ACC112 (cell line): ENCODE results near the gene PLEK.

ENCODE experiments used
- H2AFZ ChIP-seq: fragments of 200-600 bp; sonication (generic); one replicate; pipeline ENCODE4 v1.6.0; 2017; ENCODE audit warnings: antibody characterized with exemption, low read length; ENCODE audit not compliant: unreplicated experiment
- H3K27ac ChIP-seq: fragments of 200-600 bp; sonication (generic); 2 replicates; pipeline ENCODE4 v1.5.1; 2014; ENCODE audit warnings: low read depth, mild to moderate bottlenecking, antibody characterized with exemption, low read length, moderate library complexity
- H3K27me3 ChIP-seq: fragments of 200-600 bp; sonication (generic); 2 replicates; pipeline ENCODE4 v1.6.1; 2014; ENCODE audit warnings: mild to moderate bottlenecking, antibody characterized with exemption, low read length, moderate library complexity, mixed read lengths; ENCODE audit not compliant: insufficient read depth
- H3K36me3 ChIP-seq: fragments of 200-600 bp; sonication (generic); 2 replicates; pipeline ENCODE4 v1.6.1; 2016; ENCODE audit warnings: mild to moderate bottlenecking, antibody characterized with exemption, low read length, moderate library complexity, mixed read lengths; ENCODE audit not compliant: insufficient read depth
- H3K4me1 ChIP-seq: fragments of 200-600 bp; sonication (generic); one replicate; pipeline ENCODE4 v1.6.1; 2016; ENCODE audit warnings: low read length, mixed read lengths; ENCODE audit not compliant: insufficient read depth, unreplicated experiment, control insufficient read depth
- H3K4me3 ChIP-seq: fragments of 200-600 bp; sonication (generic); 2 replicates; pipeline ENCODE4 v1.5.1; 2014; ENCODE audit warnings: mild to moderate bottlenecking, low read depth, low read length
- H3K79me2 ChIP-seq: fragments of 200-600 bp; sonication (generic); one replicate; pipeline ENCODE4 v1.6.0; 2016; ENCODE audit warnings: low read length; ENCODE audit not compliant: control insufficient read depth, unreplicated experiment, insufficient read depth

PLEK gene

DNA sequence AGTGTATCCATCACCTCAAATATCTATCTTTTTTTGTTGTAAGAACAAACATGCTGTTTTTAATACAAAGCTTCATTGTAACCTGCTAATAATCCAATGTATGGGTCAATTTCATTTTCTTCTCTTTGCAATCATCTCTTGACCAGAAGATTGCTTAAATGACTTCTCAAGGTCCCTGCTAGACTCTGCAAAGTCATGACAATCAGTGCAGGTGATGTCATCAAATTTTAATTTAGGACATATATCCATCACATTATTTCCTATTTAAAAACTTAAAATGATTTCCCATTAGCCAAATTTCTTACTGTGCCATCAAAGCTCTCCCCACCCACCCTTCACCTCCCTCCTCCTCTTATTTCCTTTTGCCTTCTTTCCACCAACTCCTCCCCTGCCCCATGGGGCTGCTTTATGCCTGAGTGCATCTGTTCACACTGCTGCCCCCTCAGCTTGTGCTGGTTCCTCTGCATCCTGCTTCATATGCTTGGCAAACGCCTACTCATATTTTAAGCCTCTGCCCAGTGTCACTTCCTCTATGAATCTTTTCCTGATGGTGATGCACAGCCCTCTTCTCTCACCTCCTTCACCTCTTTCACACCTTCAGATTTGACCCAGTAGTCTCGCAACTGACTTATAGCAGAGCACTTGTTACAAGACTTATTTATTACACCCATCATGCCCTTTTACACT, 20.3 kb downstream of the PLEK start:
- Histone ChIP-seq H3K4me3 (no peak overlapping the region), H3K36me3 (no peaks in the 10 kb centered on the region), H3K79me2 (no peaks in the 10 kb centered on the region), H3K27ac (no peak overlapping the region), H3K4me1 (no peaks in the 10 kb centered on the region), H3K27me3 (peaks cover 74% of the 10 kb centered on the region), H2AFZ (no peak overlapping the region)

DNA sequence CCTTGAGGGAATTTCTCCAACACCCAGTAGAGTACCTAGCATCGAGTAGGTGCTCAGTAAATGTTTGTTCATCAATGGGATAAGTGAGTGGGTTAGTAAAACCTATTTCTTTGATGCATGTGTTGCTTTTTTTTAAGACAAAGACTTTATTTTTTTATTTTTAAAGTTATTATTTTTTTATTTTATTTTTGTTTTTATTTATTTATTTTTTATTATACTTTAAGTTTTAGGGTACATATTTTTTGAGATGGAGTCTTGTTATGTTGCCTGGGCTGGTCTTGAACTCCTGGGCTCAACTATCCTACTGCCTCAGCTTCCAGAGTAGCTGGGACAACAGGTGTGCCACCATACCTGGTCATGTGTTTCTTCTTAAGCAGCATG, 20.8 kb downstream of the PLEK start:
- Histone ChIP-seq H3K4me1 (no peaks in the 10 kb centered on the region), H3K4me3 (no peak overlapping the region), H3K27ac (no peak overlapping the region), H2AFZ (no peak overlapping the region), H3K36me3 (no peaks in the 10 kb centered on the region), H3K27me3 (peaks cover 75% of the 10 kb centered on the region), H3K79me2 (no peaks in the 10 kb centered on the region)

DNA sequence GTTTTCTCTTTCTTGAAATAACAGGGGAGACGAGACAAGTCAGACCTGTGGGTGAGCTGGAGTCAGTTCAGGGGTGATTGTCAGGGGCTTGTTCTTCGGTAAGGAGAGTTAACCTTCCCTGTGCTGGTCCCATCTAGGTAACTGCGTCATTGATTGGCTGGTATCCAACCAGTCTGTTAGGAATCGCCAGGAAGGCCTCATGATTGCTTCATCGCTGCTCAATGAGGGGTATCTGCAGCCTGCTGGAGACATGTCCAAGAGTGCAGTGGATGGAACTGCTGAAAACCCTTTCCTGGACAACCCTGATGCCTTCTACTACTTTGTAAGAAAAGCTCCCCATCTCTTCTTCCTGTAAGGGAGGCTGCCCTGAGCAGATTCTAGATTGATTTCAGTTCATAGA, 21.3 kb downstream of the PLEK start:
- H3K27me3 ChIP-seq, result peaks cover 75% of the 10 kb centered on the region
- no peaks in the 10 kb centered on the region for H3K4me1 ChIP-seq
- H3K4me3 ChIP-seq, result no peak overlapping the region
- H3K27ac ChIP-seq, result no peak overlapping the region
- no peak overlapping the region for H2AFZ ChIP-seq
- no peaks in the 10 kb centered on the region for H3K79me2 ChIP-seq
- no peaks in the 10 kb centered on the region for H3K36me3 ChIP-seq

DNA sequence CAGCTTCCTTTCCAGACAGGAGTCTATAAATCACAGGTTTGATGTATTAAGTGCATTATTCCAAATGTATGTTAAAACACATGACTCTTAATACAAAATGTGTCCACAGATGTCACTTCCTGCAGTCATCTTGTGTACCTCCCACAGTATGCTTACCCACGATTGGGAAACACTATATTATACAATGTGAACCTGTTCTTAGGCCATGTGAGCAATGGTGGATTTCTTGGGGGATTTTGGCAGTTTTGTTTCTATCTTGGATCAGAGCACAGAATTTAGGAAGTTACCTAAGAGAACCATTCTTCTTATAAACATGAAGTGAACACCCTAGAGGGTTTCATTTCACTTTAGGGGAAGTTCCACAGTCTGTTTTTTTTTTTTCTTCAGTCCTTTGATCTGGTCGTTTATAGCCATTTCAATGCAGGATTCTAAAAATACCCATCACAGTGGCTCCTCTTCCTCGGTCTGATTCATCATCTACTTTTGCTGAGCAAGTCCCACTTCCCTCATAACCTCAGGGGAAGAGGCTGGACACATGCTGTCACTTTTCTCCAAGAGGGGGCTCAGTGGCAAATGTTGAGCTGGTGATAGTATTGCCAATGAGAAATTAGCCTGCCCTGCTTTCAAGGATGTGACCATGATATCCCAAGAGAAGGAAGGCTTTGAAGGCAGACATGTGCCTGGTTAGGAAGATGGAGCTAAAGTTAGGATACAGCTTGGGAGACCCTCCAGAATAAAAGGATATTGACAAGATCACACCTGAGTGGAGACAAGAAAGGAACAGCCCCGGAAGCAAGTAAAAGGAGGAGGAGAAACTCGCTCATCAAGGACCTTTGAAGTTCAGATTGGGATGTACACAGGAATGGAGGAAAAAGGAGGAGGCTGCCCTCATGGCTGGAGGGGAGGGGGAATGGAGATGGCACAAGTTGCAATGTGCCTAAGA, 22.6 kb downstream of the PLEK start:
- H3K4me3 ChIP-seq, result no peak overlapping the region
- H3K27ac ChIP-seq, result no peak overlapping the region
- H3K79me2 ChIP-seq, result no peaks in the 10 kb centered on the region
- peaks cover 75% of the 10 kb centered on the region for H3K27me3 ChIP-seq
- no peak overlapping the region for H2AFZ ChIP-seq
- H3K36me3 ChIP-seq, result no peaks in the 10 kb centered on the region
- H3K4me1 ChIP-seq, result no peaks in the 10 kb centered on the region

DNA sequence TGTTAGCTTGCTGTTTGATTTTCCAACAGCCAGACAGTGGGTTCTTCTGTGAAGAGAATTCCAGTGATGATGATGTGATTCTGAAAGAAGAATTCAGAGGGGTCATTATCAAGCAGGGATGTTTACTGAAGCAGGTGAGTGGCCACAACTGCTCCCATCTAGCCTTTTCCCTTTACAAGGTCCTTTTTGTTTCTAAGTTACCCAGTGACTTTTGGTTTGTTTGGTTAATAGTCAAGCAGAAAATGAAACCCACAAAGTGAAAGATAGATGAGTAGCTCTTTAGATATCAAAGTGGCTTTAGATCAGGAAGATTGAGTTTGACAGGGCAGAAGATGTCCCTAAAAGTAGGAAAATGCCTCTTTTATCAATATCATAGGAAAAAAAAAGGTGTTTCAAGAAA, 23.3 kb downstream of the PLEK start:
- H3K36me3 ChIP-seq, result no peaks in the 10 kb centered on the region
- H3K27me3 ChIP-seq, result peaks cover 74% of the 10 kb centered on the region
- no peak overlapping the region for H3K27ac ChIP-seq
- no peak overlapping the region for H3K4me3 ChIP-seq
- H2AFZ ChIP-seq, result no peak overlapping the region
- H3K79me2 ChIP-seq, result no peaks in the 10 kb centered on the region
- no peaks in the 10 kb centered on the region for H3K4me1 ChIP-seq

DNA sequence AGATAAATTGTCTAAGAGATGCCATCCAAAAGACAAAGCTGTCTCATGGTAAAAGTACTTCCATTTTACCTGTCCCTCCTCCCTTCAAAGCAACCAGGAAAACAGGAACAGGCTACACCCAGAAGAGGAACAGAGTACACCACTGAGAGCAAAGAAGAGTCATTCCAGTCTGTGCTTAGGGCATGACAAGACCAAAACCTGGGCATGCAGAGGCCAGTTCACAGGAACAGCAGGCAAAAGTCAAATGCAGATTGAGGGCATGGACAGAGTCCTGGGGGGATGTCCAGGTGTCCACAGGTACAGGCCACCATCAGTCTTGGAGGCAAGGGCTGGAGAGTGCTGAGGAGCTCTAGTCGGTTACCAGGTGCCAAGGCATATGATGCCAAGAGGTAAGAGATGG, 23.7 kb downstream of the PLEK start:
- no peak overlapping the region for H2AFZ ChIP-seq

DNA sequence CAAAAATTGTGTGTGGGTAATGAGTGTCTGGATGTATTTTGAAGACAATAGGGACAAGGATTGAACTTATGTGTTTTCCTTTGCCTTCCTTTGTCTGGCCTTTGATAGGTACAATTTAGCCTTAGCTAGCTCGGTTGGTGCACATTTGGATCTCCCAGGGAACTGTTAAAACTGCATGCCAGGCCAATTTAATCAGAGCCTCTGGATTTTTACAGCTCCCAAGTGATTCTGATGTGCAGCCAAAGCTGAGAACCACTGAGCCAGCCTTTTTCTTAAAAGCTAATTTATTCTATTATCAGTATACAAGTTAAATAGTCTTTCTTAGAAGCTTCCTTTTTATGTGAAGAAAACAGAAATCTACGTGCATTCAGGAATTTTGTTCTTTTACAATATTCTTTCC, 25.0 kb downstream of the PLEK start:
- Histone ChIP-seq H3K27ac (no peak overlapping the region), H3K4me3 (no peak overlapping the region), H2AFZ (no peak overlapping the region), H3K4me1 (no peaks in the 10 kb centered on the region), H3K79me2 (no peaks in the 10 kb centered on the region), H3K36me3 (no peaks in the 10 kb centered on the region), H3K27me3 (peaks cover 70% of the 10 kb centered on the region)

More for the DNA sequence above, 23.7 kb downstream of the PLEK start:
- peaks cover 74% of the 10 kb centered on the region for H3K27me3 ChIP-seq
- no peaks in the 10 kb centered on the region for H3K36me3 ChIP-seq
- H3K79me2 ChIP-seq, result no peaks in the 10 kb centered on the region
- no peaks in the 10 kb centered on the region for H3K4me1 ChIP-seq
- H3K27ac ChIP-seq, result no peak overlapping the region
- H3K4me3 ChIP-seq, result no peak overlapping the region

DNA sequence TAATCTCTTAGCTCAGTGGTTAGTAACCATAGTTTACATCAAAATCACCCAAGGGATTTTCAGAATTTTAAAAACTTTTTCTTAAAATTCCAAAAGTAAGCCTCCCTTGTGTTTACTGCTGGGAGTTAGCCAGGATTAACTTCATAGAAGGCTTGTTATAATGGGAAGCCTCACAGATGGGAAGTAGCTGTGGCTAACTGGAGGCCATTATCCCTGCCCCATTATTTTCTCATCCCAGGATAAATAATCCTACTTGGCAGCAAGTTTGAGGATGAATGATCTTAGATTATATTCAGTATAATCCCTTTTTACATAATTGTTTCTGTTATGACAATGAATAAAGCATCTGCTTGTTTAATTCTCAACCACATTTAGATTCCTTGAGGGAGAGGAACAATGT, 25.5 kb downstream of the PLEK start:
- no peak overlapping the region for H2AFZ ChIP-seq
- no peak overlapping the region for H3K4me3 ChIP-seq
- H3K36me3 ChIP-seq, result no peaks in the 10 kb centered on the region
- H3K27ac ChIP-seq, result no peak overlapping the region
- no peaks in the 10 kb centered on the region for H3K4me1 ChIP-seq
- H3K79me2 ChIP-seq, result no peaks in the 10 kb centered on the region
- peaks cover 70% of the 10 kb centered on the region for H3K27me3 ChIP-seq

DNA sequence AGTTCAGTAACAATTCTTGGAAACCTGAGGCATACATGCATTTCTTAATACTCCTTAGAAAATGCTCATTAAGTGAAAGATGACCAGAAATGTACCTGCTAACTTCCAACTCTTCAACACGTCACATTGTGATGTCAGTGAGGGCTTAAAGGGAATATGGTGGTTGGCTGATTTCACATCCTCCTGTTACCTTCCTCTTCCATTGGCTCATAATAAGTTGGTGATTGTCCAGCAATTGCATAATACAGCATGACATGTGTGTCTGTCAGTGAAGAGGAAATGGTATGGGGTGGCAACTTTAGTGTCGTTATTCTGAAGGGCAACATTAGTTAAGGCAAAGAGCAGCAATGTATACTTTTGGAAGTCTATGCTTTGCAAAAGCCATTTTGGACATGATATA, 26.0 kb downstream of the PLEK start:
- Histone ChIP-seq H3K27me3 (peaks cover 74% of the 10 kb centered on the region), H3K36me3 (no peaks in the 10 kb centered on the region)

DNA sequence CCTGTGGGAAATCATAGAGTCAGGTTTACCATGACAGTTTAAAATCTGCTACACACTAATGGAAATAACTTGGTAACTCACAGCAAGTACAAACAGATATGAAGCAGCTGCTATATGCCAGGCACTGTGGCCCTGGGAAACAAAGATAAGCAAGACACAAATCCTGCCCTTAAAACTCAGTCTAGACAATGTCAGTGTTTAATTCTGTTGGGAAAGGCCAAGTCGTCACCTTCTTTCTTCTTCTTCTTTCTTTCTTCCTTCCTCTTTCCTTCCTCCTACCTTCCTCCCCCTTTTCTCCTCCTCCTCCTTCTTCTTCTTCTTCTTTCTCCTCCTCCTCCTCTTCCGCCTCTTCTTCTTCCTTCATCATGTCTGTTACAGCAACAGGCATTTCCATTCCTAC, 26.8 kb downstream of the PLEK start:
- Histone ChIP-seq H3K36me3 (no peaks in the 10 kb centered on the region), H2AFZ (no peak overlapping the region), H3K4me3 (no peak overlapping the region), H3K79me2 (no peaks in the 10 kb centered on the region), H3K4me1 (no peaks in the 10 kb centered on the region), H3K27ac (no peak overlapping the region), H3K27me3 (peaks cover 76% of the 10 kb centered on the region)

More for the DNA sequence above, 26.0 kb downstream of the PLEK start:
- no peak overlapping the region for H2AFZ ChIP-seq
- H3K27ac ChIP-seq, result no peak overlapping the region
- no peak overlapping the region for H3K4me3 ChIP-seq
- H3K4me1 ChIP-seq, result no peaks in the 10 kb centered on the region
- H3K79me2 ChIP-seq, result no peaks in the 10 kb centered on the region

DNA sequence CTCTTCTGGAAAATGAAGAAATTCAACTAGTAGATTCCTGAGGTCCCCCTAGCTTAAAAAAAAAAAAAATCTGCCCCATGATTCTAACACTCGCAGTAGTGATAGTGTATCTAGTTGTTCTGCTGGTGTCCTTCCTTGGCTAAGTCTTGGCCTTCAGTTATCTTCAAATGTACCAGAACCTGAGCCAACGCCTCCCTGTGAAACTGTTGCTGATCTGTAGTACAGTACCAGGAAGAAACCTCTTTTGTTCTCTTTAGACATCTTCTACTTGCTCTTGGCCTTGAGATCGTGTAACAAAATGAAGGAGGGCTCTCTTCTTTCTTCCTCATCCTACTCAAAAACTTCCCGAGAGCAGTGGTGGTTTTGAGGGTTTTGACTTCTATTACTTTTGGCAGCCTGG, 31.0 kb downstream of the PLEK start:
- Histone ChIP-seq H3K27ac (no peak overlapping the region), H2AFZ (no peak overlapping the region), H3K27me3 (peaks cover 48% of the 10 kb centered on the region), H3K4me3 (no peak overlapping the region), H3K36me3 (no peaks in the 10 kb centered on the region), H3K4me1 (no peaks in the 10 kb centered on the region), H3K79me2 (no peaks in the 10 kb centered on the region)
